ENCODE measurements around the gene SEMA6B.

DNA sequence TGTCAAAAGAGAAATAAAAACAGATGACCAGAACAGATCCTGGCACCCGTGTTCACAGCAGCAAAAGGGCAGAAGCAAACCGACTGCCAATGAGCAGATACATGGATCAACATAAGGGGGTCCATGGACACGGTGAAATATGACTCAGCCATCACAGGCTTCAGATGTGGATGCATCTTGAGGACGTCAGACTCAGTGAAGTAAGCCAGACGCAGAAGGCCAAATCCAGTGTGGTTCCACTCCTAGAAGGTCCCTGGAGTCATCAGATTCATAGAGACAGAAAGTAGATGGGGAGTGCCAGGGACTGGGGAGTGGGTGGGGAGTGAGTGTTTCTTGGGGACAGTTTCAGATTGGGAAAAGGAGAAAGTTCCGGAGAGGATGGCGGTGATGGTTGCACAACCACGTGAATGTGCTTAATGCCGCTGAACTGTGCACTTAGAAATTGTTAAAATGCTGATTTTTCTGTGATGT is 28.8 kb upstream of the SEMA6B start:
- TF ChIP-seq, protein P1, sequence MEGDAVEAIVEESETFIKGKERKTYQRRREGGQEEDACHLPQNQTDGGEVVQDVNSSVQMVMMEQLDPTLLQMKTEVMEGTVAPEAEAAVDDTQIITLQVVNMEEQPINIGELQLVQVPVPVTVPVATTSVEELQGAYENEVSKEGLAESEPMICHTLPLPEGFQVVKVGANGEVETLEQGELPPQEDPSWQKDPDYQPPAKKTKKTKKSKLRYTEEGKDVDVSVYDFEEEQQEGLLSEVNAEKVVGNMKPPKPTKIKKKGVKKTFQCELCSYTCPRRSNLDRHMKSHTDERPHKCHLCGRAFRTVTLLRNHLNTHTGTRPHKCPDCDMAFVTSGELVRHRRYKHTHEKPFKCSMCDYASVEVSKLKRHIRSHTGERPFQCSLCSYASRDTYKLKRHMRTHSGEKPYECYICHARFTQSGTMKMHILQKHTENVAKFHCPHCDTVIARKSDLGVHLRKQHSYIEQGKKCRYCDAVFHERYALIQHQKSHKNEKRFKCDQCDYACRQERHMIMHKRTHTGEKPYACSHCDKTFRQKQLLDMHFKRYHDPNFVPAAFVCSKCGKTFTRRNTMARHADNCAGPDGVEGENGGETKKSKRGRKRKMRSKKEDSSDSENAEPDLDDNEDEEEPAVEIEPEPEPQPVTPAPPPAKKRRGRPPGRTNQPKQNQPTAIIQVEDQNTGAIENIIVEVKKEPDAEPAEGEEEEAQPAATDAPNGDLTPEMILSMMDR (IDR thresholded peaks at IDR 0.05) = no peak
- TF ChIP-seq EZH2 (IDR thresholded peaks at IDR 0.05; ENCODE audit: borderline replicate concordance, insufficient read depth, low read depth, low read length, poor library complexity, severe bottlenecking) = no peak

All from B cell (primary cell).